HG02763 (cell line): Measurements from ENCODE around the gene WDR27.
"Not testable (repeated sequence)": the region's sequence is repeated elsewhere in the genome, so short reads cannot be mapped to it uniquely, and the experiment has no call there.

Experiments used
- ATAC-seq: cut with Tn5 transposase; IDR thresholded peaks from one replicate; pipeline ENCODE4 v1.9.1; 2021; ENCODE audit warnings: mild to moderate bottlenecking, moderate library complexity; ENCODE audit not compliant: unreplicated experiment

Gene WDR27

GRCh38 chr6:169710009-169710408 lies 8.2 kb upstream of the WDR27 start:
- ATAC-seq: no peak

DNA sequence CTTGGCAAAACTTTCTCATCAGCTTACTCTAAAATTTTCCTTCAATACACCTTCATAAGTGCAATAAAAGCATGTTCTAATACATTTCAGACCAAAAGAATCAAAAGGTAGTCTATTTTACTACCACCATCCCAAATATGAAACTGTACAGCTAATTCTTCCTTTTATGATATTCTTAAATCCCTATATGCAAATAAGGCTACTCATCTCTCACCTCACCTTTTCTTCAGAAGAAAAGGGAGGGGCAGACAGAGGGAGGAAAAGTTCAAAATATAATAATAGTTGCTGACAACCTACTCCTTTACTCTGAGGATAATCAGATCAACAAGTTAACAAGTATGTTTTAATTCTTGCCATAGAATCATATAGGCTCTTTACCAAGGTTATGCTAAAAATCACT lies 7.5 kb upstream of the WDR27 start:
- ATAC-seq: no peak

- no peak for ATAC-seq
Observed at GRCh38 chr6:169707772-169708171, 5.9 kb upstream of the WDR27 start.

GRCh38 chr6:169702840-169703246 lies 1.0 kb upstream of the WDR27 start:
- no peak for ATAC-seq

DNA sequence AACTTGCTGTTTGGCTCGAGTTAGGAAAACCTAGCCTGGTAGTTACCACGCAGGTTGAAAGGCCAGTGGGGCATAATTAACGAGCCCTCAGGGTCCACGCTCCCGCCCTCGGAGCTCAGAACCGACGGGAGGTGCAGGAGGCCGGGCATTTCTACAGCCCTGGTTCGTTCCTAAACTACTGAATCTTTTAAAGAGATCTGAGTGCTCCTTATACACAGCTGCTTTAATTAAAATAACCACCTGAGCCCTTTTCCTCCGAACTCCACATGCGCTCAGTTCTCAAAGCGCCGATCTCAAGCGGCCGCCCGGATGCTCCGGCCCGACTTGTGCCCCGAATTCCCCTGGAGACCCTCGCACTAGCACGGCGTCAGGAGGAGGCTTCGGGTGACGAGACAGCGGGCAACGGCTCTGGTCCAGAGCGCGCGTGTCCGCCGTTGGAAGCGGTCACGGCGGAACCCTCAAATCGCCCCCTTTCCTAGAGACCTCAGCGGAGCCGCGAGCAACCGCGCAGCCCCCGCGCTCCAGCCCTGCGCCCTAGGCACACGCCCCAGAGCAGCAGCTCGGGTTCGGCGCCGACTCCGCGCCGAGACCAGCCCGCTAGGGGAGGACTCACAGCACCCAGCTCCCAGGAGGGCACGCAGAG lies 397 bp downstream of the WDR27 start:
- no peak for ATAC-seq

GRCh38 chr6:169700296-169700695 lies 1.5 kb downstream of the WDR27 start:
- ATAC-seq: no peak

- ATAC-seq: not testable (repeated sequence)
Observed at GRCh38 chr6:169697115-169697514, 4.7 kb downstream of the WDR27 start.

DNA sequence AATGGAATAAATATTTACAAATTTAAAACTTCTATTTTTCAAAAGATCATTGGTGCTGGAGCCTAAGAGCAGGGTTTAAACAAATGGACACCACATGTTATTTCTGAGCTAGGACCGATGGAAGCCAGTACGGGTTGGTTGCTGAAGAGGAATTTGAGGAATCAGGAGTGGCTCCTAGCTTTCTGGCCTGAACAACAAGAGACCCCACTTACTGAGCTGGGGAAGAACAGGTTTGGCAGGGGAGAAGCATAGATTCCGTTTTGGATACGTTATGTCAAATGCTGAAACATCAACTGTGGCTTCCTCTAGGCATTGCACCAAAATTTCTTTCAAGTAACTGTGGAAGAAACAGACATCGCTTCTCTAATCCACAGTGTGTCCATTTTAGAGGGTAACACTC lies 6.7 kb downstream of the WDR27 start:
- no peak for ATAC-seq

- no peak for ATAC-seq
Observed at GRCh38 chr6:169692516-169692915, 9.3 kb downstream of the WDR27 start.

- ATAC-seq: no peak
Observed at GRCh38 chr6:169691260-169691659, 10.6 kb downstream of the WDR27 start.

- ATAC-seq: no peak
Observed at GRCh38 chr6:169689287-169689686, 12.5 kb downstream of the WDR27 start.

DNA sequence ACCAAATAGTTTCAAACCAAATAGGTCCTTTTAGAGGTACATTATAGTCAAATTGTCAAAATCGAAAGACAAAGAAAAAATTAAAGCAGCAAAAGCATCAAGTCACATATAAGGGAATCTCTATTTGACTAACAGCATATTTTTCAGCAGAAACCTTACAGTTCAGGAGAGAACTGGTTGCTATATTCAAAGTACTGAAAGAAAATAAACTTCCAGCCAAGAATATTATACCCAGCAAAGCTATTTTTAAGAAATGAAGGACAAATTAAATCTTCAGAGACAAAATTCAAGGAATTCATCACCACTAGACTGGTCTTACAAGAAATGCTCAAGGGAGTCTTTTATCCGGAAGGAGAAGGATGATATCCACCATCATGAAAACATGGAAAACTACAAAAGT lies 16.0 kb downstream of the WDR27 start:
- ATAC-seq: no peak

- ATAC-seq: no peak
Observed at GRCh38 chr6:169684056-169684455, 17.8 kb downstream of the WDR27 start.

DNA sequence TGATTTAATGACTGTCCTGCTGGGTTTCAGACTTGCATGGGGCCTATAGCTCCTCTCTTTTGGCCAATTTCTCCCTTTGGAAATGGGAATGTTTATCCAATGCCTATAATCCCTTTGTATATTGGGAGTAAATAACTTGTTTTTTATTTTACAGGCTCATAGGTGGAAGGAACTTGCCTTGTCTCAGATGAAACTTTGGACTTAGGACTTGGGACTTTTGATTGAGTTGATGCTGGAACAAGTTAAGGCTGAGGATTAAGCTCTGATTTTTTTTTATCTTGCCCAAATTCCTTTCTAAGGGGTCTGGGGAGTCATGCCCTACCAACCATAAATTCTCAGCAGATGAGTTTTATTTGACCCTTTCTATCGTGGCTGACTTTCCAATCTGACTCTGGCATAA lies 23.5 kb downstream of the WDR27 start:
- no peak for ATAC-seq

DNA sequence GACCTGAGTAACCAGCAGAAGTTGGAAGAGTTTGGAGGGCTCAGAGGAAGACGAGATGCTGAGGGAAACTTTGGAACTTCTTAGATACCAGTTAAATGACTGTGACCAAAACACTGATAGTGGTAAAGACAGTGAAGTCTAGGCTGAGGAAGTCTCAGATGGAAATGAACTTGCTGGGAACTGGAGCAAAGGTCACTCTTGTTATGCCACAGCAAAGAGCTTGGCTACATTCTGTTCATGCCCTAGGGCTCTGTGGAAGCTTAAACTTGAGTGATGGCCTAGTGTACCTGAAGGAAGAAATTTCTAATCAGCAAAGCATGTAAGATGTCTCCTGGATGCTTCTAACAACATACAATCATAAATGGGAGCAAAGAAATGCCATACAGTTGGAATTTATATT lies 24.7 kb downstream of the WDR27 start:
- ATAC-seq: no peak

GRCh38 chr6:169675011-169675410 lies 26.8 kb downstream of the WDR27 start:
- no peak for ATAC-seq

DNA sequence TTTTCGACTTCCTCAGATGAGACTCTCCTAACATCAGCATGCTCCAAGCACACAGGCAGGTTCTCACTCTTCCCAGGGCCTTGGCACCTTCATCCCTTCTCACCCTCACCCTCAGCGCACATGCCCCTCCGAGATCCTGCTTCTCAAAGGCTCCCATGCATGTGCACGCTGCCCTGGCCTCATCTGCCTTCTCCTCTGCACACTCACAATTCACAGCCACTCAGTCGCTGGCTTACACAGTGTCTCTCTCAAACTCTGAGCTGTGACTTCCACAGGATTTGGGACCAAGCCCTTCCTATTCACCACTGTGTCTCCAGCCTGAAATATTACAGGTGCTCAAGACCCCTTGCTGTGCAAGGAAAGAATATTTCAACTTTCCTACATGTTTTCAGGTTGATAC lies 30.3 kb downstream of the WDR27 start:
- no peak for ATAC-seq

DNA sequence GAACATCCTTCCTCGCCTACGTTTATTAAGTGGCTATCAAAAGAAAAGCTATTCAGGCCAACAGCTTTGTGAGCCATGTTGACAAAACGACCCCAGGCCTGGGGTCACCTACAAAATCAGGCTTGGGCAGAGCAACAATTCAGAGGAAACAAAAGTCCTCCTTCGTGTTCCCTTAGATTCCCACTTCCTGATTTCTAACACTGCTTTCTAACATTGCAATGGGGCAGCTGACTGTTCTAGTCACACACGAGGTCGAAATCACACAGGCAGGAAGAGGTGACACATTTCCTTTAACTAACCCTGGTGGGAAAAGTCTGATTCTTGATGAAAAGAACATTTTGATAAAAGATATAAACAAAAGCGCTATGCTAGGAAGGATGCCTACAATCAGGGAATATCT lies 31.9 kb downstream of the WDR27 start:
- ATAC-seq: no peak

GRCh38 chr6:169669147-169669546 lies 32.7 kb downstream of the WDR27 start:
- ATAC-seq: no peak

- no peak for ATAC-seq
Observed at GRCh38 chr6:169668203-169668847, 33.5 kb downstream of the WDR27 start.

- no peak for ATAC-seq
Observed at GRCh38 chr6:169667716-169668115, 34.1 kb downstream of the WDR27 start.

DNA sequence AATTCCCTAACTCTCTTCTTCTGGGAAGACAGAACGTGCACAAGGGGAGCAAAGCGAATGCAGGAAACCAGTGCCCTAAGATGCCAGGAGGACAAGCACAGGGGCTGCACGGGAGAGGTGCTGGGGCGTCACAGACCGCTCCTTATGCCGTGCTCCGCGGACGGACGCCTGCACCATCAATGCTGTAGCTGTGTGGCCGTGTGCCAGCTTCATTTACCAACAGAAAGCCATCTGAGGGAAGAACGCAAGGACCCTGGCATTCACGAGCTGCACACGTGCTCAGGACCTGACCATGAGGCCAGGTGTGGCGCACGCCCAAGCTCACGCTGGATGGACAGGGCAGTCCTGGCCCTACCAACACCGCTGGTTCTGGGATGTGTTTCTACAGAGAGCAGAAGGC lies 35.4 kb downstream of the WDR27 start:
- ATAC-seq: no peak

DNA sequence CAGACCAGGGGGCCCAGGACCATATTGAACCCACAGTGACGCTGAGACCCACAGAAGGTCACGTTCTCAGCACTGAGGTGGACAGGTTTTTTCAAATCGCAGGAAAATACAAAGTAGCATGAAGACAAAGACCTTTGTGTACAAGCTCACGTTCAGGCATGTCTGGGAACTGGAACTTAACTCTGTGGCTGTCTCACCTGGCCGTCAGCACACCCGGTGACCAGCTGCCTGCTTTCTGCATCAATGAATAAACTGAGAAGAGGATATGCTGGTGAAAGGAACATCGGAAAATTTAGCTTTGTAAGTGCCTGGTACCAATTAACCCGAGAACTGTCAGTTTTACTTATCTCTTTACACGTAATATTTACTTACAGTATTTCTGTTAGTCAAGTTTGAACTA lies 36.5 kb downstream of the WDR27 start:
- ATAC-seq: no peak
